HG03558 (cell line): ENCODE data around the gene SPATA16.
"Not testable (repeated sequence)": the region's sequence is repeated elsewhere in the genome, so short reads cannot be mapped to it uniquely, and the experiment has no call there.

Source experiments
- ATAC-seq: cut with Tn5 transposase; IDR thresholded peaks from one replicate; pipeline ENCODE4 v1.9.1; 2021; ENCODE audit warnings: moderate number of reproducible peaks; ENCODE audit not compliant: unreplicated experiment; ENCODE audit errors: extremely low read depth

The SPATA16 gene

GRCh38 chr3:172905451-172905850 is 235.6 kb downstream of the SPATA16 start:
- ATAC-seq: no peak

GRCh38 chr3:172904711-172905373 is 236.2 kb downstream of the SPATA16 start:
- no peak for ATAC-seq

- ATAC-seq: no peak
These were observed 237.3 kb downstream of the SPATA16 start for GRCh38 chr3:172903642-172904320.

- no peak for ATAC-seq
These were observed 248.9 kb downstream of the SPATA16 start for GRCh38 chr3:172892158-172892557.

- ATAC-seq: no peak
These were observed 255.3 kb downstream of the SPATA16 start for GRCh38 chr3:172885704-172886103.

DNA sequence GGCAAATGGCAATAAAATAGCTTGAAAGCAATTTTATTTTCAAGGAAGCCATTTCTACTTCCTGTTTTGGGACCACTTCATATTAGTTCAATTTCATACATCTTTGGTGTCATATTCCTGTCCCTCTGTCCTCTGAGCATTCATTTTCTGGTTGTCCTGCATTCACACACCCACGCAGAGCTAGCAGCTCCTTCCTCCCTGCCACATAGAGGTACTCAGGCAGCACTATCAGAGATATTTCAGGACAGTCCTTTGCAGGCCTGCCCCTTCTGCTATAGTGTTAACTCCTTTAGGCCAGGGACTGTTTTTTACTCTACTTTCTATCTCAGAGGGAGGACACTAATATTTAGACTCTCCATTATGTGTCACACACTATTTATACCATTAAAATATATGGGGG is 258.5 kb downstream of the SPATA16 start:
- ATAC-seq: no peak

DNA sequence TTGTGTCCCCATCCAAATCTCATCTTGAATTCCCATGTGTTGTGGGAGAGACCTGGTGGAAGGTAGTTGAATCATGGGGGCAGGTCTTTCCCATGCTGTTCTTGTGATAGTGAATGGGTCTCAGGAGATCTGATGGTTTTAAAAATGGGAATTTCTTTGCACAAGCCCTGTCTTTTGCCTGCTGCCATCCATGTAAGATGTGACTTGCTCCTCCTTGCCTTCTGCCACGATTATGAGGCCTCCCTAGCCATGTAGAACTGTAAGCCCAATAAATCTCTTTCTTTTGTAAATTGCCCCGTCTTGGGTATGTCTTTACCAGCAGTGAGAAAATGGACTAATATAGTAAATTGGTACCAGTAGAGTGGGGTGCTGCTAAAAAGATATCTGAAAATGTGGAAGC is 261.7 kb downstream of the SPATA16 start:
- ATAC-seq: not testable (repeated sequence)

DNA sequence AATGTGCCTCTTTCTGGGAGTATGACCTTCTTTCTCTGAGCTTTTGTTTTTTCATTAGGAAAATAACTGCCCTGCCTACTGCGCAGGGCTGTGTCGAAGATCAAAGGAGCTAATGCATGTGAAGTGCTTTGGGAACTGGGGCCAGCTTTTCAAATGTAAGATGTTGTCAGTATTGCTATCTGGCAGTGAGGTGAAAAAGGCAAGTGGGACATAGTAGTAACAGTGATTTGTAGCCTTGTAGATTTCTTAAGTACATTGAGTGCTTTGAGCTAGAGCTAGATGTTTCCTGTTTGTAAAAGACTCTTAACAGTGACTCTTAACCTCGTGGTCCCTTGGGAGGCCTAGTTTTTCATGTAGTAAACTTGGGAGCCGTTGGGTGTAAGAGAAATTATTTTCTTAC is 264.0 kb downstream of the SPATA16 start:
- ATAC-seq: no peak

DNA sequence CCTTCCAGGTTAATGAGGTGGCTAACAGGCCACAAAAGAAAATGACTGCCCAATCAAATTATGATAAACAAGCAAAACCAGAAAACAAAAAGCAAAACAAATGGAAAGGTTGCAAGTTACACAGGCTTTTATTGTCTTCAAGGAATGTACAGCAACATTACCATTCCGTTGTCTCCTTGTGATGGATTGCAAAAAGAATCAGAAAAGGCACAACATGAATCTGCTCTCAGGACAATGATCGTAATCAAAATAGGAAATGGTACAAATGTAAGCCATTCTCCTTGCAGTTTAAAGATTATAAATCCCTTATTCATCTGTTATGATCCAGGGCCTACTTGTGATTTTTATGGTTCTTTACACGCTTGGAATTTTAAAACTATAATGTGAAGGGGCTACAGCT is 264.7 kb downstream of the SPATA16 start:
- no peak for ATAC-seq

DNA sequence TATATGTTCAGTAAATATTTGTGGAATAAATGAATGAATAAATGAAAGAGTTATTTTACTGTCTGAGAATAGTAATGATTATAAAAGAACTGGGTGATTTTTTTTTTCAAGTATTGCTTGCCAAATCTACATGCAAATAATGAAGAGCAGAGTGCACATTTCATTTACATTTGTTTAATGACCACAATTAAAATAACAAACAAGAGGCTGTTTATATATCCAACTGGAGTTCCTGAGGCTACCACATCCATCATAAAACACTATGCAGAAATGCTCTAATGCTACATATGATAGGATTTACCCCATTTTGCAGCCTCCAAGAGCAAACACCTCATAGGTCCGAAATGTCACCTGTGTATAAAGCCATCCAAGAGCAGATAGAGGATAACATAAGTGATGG is 266.0 kb downstream of the SPATA16 start:
- ATAC-seq: no peak

DNA sequence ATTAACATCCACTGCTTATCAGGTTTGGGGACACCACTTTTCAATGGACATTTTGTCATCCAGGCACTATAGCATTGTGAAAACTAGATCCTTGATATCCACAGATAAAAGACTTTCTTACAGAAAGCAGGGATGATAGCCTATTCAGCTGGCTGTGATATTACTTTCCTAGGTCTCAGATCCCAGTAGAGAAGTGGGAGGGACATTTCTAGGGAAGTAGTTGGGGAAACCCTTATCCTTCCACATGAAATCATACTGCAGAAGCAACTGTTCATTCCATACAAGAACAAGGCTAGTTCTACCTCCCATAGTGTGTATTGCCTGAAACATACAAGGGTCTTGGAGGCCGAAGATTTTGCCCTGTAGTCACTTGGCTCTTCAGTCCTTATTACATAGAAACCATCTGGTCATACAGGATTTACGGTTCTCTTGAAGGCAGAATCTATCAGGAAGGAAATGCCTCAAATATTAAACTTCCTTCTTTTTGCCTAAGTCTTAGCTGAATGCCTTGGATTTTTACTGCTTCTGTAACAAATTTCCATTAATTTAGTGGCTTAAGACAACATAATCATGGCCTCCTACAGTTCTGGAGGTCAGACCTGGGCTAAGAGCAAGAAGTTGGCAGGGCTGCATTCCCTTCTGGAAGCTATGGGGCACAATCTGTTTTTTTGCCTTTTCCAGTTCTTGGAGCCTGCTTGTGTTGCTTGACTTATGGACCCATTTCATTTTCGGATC is 271.1 kb downstream of the SPATA16 start:
- no peak for ATAC-seq

DNA sequence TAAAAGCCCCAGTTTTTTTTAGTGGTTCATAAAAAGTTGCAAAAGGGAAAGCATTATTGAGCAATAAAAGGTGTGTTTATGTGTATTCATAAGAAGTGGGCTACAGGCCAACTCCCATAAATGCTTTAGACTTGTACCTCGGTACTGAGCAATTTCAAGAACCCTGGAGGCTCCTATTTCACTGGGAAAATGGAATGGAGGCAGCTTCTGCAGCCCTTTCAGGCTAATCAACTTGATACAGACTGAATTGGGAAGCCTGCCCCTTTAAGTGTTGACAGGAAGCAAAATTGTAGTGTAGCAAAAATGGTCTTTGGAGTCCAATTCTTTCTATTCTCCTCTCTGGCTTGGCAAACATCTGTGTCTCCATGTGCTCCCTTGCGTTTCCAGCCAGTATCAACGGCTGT is 271.7 kb downstream of the SPATA16 start:
- ATAC-seq: no peak

DNA sequence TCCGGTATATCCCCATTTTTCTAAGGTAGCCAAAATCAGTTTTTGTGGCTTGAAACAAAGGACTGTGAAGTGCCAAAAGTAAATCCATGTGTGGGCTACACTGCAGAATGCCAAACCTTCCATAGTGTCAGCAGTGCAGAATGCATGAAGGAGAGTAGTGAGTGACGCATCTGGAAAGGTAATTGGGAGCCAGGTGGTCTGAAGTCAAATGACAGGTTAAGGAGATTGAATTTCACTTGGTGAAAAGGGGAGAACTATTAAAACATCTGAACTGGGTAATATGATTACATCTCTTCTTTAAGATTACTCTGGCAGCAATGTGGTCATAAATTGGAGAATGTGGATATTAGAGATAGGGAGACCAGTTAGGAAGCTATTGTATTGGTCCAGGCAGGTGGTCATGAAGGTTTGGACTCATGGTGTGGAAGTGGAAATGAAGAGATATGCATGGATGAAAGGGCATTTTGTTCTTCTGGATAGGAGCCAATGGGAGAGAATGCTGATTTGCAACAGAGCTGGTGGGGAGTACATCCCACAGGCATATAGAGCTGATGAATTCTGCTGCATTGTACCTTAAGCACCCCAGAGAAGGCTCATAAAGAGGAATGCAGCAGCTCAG is 272.3 kb downstream of the SPATA16 start:
- ATAC-seq: no peak

DNA sequence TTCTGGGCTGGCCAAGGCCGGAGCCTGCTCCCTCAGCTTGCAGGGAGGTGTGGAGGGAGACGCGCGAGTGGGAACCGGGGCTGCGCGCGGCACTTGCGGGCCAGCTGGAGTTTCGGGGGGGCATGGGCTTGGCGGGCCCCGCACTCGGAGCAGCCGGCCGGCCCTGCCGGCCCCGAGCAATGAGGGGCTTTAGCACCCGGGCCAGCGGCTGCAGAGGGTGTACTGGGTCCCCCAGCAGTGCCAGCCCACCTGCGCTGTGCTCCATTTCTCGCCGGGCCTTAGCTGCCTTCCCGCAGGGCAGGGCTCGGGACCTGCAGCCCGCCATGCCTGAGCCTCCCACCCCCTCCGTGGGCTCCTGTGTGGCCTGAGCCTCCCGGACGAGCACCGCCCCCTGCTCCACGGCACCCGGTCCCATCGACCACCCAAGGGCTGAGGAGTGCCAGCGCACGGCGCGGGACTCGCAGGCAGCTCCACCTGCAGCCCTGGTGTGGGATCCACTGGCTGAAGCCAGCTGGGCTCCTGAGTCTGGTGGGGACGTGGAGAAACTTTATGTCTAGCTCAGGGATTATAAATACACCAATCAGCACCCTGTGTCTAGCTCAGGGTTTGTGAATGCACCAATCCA is 274.2 kb downstream of the SPATA16 start:
- not testable (repeated sequence) for ATAC-seq

- ATAC-seq: no peak
These were observed 282.0 kb downstream of the SPATA16 start for GRCh38 chr3:172859041-172859440.

DNA sequence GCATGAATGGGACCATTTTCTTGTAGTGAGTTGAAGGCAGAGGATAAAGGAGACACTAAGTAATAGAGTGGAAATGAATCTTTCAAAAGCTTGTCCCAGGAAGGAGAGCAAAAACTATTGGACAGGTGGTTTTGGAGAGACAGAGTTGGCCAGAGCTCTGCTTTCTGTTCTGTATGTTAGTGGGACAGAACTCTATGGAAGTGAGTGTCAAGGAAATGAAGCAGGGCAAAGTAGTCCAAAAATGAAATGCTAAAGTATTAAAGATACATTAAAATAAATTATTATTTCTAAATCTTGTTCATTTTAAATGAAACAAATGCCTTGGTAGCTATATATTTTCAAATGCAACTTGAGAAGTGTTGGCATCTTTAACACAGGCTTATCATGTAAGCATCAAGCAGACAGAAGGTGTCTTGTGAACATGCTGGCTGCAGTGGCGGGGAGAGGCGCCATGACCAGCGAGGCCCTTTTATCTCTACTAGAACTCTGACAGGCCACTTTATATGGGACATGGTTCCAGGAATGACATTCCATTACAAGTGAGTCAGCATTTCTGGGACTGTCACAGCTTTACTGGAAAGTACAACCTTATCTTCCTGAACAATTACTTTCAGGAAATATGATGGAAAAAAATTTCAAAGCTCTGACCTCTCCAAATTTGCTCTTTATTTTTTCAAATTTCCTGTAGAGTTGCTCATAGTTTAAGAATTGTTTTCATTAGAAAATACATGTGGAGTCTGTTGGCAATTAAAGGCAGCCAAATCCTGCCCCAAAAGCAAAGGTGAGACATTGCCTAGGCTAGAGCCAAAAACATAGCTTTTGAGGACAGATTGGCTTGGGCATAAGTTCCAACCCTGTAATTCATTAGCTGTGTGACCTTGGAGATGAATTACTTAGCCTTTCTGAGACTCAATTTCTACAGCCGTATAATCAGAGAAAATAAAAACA is 284.0 kb downstream of the SPATA16 start:
- ATAC-seq: no peak

DNA sequence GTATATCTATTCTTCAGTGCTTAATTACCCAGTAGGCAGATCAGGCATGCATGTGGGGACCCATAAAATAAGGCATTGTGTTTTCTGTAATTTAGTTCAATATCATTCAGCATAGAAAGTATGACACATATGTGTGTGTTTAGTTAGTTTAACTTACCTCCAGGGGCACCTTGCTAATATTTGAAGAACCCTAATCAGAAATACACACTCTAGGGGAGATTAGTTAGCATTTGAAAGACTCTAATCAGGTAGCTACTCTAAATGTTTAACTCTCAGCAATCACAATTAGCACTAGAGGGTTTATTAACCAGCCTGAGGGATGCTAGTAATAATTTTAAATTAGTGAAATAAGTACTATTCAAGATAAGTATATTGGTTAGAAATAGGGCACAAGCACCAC is 286.0 kb downstream of the SPATA16 start:
- no peak for ATAC-seq

GRCh38 chr3:172853921-172854666 is 286.9 kb downstream of the SPATA16 start:
- ATAC-seq: no peak

- no peak for ATAC-seq
These were observed 288.0 kb downstream of the SPATA16 start for GRCh38 chr3:172853005-172853404.
